NCI-H2081 (cell line): ENCODE results near the gene PTX4.

Experiments used
- DNase-seq, 2 experiments: peaks; one replicate each; lab custom pipeline; 2025; lab: John Stamatoyannopoulos, UW

Gene PTX4

DNA sequence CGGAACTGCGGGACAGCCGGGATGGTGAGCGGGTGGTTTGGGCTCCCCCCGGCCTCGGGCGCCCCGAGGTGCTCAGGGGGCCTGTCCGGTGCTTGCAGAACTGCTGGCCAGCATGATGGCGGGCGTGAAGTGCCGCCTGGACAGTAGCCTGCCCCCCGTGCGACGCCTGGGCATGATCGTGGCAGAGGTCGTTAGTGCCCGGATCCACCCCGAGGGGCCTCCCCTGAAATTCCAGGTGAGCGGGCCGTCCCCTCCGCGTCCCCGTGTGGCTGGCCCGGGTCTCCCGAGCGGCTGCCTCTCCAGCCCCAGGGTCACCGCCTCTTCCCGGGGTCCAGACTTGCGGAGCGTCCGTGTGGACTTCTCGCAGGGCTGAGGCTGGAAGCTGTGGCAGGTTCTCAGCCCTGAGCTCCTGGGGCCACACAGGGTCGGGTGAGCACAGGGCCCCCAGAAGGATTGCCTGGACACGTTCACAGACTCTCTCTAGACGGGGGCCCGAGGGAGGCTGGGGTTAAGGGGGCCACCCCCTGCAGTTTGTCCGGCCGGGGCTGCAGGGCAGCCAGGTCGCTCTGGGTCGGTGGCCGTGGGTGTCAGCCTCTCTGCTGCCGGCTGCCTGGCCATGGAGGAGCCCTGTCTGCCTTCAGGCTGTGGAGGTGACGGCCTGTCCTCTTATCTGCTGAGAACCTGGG, 11.9 kb upstream of the PTX4 start:
- DNase-seq: no peak

DNA sequence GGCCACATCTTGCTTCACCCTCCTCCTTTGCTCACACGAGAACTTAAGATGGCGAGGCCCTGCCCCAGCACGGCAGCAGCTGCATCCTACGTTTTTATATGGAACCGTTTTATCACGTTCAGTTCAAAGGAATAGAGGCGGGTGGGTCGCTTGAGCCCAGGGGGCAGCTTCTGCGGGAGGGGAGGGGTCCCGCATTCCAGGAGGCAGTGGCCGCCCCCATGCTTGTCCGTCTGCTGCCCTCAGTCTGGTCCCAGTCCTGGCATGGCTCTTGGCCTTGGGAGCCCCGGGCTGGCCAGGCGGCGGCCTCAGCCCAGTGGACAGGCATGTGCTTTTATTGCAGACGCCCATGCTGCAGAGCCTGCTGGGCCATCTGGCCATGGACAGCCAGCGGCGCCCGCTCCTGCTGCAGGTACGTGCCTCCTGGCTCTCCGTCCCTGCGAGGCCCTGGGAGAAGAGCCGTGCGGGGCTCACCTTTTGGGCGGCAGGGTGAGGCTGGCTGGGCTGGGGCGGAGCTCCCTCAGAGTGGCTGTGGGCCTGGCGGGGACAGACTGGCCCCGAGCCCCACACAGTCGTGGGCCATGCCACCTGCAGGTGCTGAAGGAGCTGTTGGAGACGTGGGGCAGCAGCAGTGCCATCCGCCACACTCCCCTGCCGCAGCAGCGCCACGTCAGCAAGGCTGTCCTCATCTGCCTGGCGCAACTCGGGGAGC, 11.2 kb upstream of the PTX4 start:
- DNase-seq: no peak

DNA sequence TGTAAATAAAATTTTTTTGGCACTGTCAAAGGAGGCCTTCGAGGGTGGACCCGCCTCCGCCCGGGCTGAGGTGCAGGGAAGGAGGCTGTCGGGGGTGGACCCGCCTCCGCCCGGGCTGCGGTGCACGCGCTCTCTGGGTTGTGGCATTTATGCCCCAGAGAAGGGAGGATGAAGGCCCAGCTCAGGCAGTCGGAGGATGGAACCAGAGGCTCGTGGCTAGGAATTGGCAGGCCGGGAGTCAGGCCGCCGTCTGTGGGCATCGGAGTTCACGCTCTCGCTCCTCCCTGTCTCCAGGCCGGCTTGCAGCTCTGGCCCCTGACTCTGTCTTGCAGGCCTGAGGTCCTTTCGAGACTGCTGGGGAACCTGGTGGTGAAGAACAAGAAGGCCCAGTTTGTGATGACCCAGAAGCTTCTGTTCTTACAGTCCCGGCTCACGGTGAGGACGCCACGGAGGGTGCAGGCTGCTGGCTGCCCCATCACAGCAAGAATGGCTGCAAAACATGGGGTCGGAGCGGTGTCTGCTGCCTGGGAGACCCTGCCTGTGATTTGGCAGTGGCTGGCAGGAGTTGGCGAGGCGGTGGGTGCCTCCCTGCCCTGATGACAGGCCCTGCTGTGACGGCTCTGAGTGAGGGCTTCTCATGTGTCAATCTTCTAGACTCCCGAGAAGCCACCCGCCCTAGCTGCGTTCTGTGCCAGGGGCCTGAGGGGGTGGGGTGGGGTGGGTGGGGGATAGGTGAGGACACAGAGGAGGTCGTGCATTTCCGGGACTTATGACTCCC, 10.3 kb upstream of the PTX4 start:
- DNase-seq: no peak

DNA sequence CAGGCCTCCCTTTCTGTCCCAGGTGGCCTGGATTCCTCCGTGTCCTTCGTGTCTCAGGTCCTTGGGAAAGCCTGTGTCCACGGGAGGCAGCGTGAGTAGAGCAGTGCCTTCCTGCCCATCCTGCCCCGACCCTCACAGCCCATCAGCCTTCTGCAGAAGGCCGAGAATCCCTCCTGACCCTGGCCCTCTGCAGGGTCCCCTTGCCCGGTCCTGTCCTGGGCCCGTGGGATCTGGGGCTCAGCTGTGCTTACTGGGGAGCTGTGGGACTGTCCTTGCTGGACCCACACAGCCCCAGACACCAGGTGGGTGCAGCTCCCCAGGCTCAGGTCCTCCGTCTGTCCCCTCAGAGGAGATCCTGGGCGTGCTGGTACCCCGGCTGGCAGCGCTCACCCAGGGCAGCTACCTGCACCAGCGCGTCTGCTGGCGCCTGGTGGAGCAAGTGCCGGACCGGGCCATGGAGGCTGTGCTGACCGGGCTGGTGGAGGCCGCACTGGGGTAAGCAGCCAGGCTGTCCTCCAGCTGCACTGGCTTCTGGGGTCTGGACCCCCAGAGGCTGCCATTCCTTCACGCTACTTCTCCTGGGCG, 8.4 kb upstream of the PTX4 start:
- no peak for DNase-seq

DNA sequence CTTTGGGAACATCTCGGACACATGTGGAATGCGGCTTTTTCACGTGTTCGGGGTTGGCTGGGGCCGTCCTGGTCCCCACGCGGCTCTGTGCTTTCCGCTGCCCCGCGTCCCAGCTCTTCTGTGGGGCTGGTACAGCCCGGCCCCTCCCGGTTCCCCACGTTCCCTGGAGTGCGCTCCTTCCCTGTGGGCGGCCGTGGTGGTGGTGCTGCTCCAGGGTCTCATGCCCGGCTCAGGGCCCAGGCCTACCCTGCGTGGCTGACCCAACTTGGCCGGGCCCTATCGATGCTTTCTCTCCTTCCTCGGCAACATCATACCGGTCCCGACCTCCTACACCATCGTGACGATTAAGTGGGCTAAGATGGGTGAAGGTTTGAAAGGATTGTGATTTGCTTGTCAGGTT, 7.7 kb upstream of the PTX4 start:
- no peak for DNase-seq

DNA sequence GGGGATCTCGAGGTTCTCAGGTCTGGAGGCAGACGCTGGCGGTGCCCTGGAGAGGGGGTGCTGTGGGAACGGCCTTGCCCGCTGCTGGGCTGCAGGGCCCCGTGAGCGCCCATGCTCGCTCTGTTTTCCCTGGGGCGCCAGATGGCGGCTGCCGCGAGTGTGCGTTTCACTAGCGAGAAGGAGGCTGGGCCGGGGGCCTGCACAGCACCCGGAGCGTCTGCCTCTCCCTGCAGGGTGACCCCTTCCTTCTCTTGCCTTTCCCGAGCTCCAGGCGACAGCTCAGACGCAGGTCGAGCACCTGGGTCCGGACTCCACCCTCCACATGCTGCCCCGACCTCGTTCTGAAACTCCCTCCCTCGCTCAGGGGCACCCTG, 7.1 kb upstream of the PTX4 start:
- DNase-seq: no peak

DNA sequence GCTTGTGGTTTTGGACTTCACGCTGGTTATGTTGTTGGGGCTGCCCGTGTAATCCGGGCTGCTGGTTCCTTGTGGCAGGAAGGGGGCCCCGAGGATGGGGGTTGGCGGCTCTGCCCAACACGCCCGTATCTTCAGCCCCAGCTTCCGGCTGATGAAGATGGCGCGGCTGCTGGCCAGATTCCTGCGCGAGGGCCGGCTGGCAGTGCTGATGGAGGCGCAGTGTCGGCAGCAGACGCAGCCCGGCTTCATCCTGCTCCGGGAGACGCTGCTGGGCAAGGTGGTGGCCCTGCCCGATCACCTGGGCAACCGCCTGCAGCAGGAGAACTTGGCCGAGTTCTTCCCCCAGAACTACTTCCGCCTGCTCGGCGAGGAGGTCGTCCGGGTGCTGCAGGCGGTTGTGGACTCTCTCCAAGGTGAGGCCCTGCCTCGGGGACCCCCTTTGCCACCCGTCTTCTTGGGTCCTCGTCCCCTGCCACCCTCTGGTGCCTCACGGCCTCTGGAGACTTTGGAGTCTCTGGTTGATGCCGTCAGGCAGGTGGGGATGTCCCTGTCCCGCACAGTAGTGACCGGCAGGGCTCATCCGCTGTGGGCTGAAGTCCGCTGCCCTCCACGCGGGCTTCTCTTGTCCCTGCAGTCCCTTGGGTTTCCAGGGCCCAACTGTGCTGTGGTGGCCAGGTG, 6.6 kb upstream of the PTX4 start:
- no peak for DNase-seq

DNA sequence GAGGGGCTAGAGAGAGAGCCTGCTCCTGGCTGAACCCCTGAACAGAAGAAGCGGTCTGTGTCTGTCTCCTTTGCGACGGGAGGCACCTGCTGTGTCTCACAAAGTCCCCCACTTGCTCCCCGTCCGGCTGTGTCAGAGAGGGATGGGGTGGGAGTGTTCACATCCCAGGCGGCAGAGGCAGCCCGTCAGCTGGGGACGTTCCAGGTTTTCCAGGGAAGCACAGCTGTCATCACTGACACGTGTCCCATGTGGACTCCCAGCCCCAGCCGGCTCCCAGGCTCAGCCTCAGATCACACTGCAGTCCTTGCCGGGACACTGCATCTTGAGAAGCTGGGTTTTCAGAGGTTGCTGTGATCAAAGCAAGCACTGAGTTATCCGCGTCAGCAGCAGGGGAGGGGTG, 6.0 kb upstream of the PTX4 start:
- DNase-seq: no peak

DNA sequence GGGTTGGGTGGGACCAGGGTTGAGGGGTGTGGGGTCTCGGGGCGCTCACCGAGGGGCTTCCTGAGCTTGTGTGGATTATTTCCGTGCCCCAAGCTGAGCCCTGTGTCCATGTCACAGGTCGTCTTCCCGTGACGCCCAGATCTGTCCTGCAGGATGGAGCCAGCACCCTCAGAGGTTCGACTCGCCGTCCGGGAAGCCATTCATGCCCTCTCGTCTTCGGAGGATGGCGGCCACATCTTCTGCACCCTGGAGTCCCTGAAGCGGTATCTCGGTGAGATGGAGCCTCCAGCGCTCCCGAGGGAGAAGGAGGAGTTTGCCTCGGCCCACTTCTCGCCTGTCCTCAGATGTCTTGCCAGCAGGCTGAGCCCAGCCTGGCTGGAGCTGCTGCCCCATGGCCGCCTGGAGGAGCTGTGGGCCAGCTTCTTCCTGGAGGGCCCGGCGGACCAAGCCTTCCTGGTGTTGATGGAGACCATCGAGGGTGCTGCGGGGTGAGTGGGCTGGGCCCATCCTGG, 5.4 kb upstream of the PTX4 start:
- DNase-seq: peak; percentile 19 to 24

DNA sequence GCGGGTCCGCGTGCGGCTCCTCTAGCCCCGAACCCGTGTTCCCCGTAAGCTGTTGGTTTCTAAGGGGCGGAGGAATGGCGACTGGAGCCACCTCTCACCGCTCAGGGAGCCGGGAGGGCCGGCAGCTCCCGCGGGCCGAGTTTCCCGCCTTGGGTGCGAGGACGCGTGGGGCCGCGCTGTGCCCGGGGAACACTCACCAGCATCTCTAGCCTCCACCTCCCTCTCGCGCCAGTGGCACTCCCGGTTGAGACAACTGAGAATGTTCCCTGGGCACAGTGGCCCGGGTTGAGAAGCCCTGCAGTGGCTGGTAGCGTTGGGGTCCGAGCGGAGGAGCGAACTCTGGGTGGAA, 5.0 kb upstream of the PTX4 start:
- DNase-seq: no peak

DNA sequence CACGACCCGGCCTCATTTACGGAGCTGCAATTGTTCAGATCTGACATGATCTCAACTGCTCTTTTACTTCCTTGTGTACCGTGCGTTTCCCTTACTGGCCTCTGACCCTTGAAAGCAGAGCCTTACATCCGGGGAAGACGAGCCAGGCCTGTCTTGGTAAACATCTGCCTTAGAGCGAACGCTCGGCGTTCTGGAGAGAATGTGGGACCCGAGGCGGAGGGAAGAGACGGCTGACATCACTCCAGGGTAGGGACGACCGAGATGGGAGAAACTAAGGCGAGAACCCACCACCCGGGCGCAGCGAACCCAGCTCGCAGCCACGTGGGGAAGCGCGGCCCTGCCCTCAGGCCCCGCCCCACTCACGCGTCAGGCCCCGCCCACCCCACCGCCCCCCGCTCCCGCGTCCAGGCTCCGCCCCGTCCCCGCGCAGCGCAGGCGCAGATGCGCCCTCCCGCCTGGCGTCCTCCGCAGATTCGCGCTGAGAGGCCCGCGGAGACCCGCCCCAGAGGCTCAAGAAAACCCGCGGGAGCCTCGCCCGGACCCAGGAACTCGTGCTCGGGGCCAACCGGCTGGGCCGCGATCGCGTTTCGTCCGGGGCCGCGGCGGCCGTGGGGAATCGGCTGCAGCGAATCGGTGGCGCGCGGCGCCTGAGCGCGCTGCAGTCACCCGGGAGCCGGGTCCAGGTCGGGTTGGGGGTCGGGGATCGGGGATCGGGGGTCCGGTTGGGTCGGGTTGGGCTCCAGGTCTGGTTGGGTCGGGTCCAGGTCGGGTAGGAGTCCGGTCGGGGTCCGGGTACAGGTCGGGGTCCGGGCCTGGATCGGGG, 4.4 kb upstream of the PTX4 start, which contains the start of gene TELO2:
TELO2 (plus strand) TSS at position 438 of the 823 bp plus-strand sequence. CDS start 922 bp downstream, outside the sequence.
- peak; percentile 66 to 76 for DNase-seq

DNA sequence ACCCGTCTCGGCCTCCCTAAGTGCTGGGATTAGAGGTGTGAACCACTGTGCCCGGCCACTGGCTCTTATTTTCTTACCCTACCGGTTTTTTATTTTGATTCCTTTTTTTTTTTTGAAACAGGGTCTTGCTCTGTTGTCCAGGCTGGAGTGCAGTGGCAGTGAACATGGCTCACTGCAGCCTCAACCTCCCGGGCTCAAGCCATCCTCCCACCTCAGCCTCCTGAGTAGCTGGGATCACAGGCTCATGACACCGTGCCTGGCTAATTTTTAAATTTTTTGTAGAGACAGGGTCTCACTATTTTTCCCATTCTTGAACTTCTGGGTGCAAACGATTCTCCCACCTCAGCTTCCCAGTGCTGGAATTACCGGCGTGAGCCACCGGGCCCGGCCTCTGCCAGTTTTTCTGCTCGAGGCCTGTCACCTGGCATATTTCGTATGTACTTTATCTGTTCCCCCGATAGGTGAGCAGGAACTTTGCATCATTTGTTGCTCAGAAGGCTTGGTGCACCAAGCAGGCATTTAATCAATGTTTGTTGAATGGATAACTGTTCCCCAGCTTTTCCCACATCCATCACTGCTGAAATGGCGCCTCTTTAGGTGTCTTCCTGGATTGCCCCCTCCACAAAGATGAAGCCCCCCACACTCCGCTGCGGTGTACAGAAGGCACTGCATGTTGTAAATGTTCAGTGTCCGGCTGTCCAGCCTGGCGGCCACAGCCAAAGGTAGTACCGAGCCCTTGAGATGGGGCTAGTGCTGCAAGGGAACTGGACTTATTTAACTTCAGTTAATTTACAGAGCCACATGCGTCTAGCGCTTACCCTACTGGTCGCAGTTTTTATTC, 3.6 kb upstream of the PTX4 start:
- DNase-seq: no peak

DNA sequence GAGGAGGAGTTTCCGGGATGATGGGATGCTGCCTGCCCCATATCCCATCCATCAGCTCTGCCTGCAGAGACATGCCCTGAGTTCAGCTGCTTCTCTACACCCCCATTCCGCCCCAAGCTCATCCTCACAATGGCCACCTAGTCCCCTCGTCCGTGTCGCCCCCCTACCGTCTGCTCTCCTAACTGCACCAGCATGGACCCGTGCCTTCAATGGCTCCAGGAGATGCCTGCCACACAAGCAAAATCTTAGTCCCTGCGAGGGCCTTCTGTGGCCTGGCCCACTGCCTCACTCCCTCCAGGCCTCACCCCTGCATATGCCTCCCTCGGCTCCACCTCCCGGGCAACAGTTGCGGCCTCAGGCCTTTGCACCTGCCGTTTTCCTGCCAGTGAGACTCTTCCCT, 2.6 kb upstream of the PTX4 start:
- DNase-seq: peak in 1 of 2 experiments; percentile 10

DNA sequence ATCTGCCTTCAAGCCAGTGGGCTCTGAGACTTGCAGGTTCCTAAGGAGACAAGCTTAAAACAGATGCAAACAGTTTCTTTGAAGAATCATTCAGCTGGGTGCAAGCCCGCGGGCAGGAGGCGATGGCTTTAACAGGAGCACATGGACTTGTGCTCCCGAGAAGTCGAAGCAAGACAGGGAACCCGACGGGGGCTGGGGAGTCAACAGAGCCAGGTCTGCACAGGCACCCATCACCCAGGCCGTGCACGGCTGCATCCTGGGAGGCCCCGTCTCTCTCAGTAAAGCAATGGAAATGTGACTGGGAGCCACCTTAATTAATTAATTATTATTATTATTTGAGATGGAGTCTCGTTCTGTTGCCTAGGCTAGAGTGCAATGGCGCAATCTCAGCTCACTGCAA, 333 bp upstream of the PTX4 start:
- no peak for DNase-seq

DNA sequence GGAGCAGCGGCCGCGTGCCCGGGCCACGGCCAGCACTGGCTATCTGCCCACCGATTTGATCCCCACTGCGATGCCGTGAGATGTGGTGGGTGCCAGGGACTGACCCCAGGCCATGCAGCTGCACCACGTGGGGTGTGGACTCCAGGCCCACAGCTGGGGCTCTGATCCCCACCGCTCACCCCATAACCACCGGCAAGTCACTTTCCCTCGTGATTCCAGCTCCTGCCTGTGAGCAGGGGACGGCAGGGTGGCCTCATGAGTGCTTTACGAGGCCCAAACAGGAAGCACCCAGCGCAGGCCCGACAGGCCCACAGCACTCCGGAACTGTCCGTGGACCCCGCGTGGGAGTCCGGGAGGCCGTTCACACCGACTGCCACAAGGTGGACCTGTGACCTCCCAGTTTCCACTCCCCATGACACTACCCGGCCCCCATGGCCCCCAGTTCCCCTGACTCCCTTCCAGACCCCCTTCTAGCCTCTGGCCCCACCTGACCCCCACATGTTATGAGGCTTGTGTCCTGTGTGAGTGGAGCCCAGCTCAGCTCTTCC, 616 bp downstream of the PTX4 start:
- no peak for DNase-seq

DNA sequence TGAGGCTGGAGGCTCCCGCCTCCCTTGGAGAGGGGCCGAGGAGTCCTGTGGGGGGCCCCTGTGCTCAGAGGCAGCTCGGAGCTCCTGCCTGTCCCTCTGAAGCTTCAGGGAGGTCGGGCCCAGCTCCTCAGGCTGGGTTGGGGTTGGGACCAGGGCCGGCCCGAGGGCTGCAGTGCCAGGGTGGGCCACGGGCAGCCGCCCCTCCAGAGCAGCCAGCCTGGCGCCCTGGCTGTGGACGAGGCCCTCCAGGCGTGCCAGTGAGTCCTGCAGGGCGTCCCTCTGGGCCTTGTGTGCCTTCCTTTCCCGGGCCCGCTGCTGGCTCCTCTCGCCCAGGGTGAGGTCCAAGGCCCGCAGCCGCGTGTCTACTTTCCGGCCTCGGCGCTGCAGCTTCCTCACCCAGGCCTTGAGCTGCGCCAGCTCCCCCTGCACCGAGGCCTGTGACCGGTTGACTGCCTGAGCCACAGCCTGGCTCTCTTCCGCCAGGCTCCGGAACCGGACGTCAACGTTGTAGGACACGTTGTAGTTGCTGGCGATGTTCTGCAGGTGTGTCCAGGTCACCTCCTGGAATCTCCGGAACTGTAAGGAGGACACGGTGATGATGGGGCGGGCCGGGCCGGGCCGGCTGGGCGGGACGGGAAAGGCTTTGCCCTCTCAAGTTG, 1.2 kb downstream of the PTX4 start:
- no peak for DNase-seq

DNA sequence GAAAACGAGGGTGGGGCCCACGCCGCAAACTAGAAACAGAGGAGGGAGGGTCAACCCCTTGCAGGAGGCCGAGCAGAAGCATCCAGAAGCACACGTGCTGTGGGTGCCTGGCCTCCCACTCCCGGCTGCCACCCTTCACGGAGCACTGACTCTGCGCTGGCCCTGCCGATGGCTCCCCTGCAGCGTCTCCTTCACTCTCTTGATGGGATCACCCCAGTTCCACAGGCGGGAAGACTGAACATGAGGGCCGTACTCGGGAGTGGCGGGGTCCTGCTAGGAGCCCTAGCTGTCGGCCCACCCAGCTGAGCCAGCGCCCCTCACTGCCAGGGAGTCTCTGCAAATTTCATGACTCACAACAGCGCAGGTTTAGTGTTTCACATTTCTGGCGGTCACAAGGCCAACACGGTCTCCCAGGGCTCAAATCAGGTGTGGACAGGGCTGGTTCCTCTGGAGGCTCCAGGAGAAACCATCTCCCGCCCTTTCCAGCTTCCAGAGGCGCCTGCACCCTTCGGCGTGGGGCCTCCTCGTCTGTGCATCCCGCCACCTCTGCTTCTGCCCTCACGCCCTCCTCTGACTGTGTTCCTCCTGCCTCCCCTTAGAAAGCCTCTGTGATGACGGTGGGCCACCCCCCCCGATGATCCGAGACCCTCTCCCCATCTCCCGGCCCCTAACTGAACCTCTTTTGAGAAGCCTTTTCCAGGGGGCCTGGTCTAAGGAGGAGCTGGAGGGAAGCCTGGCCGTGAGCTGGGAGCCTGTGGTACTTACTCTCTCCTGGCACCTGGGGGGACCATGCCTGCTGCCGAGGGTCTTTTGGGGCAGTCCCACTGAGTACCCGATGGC, 2.0 kb downstream of the PTX4 start:
- DNase-seq: no peak

DNA sequence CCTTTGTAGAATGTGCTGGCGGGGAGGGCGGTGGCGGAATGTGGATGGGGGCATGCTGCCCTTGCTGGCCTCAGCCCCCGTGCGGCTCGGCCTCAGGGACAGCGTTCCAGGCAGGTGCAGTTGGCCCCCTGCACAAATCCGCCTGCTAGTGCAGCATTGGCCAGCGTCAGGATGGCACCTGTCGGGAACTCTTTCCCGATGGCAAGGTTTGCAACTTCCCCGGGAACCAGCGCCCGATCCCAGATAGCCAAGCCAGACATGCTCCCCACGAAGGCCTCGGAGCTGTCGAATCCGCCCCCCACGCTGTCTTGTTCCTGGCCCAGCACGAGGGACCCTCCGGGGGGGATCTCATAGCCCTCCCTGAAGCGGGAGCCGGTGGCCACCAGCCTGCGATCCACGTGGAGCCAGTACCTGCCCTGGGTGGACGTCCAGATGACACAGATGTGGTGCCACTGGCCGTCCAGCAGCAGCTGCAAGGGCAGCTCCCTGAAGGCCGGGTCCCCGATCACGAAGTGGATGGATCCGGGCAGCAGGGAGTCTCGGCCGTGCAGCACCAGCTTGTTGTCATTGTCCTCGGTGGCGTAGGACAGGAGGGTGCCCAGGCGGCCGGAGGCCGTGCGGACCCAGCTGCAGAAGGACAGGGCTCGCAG, 2.8 kb downstream of the PTX4 start:
- no peak for DNase-seq
